22Rv1 (cell line): Measurements from ENCODE around the gene SYMPK.

ENCODE experiments used
- CTCF ChIP-seq: fragments of 450-650 bp; IDR thresholded peaks from 2 replicates; pipeline ENCODE4 v1.5.1; 2017; ENCODE audit warnings: mild to moderate bottlenecking
- ZFX ChIP-seq: fragments of 450-650 bp; IDR thresholded peaks from 2 replicates; pipeline ENCODE4 v1.6.1; 2017; ENCODE audit warnings: antibody characterized with exemption, borderline replicate concordance

- TF ChIP-seq CTCF (no peak), ZFX (no peak)
Measured at GRCh38 chr19:45789035-45789786, 73.7 kb downstream of the SYMPK start.
